Neutrophil (primary cell): Measurements from ENCODE around the gene SMARCC1.

Source experiments
- H3K27ac ChIP-seq: fragments of 200-600 bp; sonication (generic); 2 replicates; pipeline ENCODE4 v1.5.1; 2016; ENCODE audit warnings: mild to moderate bottlenecking, moderate library complexity
- H3K27me3 ChIP-seq: fragments of 200-600 bp; sonication (generic); 2 replicates; pipeline ENCODE4 v1.6.0; 2016; ENCODE audit warnings: mild to moderate bottlenecking
- H3K36me3 ChIP-seq: fragments of 200-600 bp; sonication (generic); 2 replicates; pipeline ENCODE4 v1.5.1; 2017
- H3K4me1 ChIP-seq, 2 experiments: fragments of 200-600 bp in 1 of 2; sonication (generic) in 1 of 2; 1 replicate in 1 of 2; 2 replicates in 1 of 2; pipeline versions ENCODE4 v1.5.1 to v1.6.1; 2013 to 2016; ENCODE audit warnings: low read depth in 1 of 2, low read length in 1 of 2, mild to moderate bottlenecking in 1 of 2, moderate library complexity in 1 of 2; ENCODE audit not compliant: control insufficient read depth in 1 of 2, insufficient read depth in 1 of 2
- H3K4me3 ChIP-seq, 2 experiments: fragments of 200-600 bp in 1 of 2; sonication (generic) in 1 of 2; 1 replicate in 1 of 2; 2 replicates in 1 of 2; pipeline ENCODE4 v1.5.1; 2013 to 2016; ENCODE audit warnings: low read depth in 1 of 2, low read length in 1 of 2, mild to moderate bottlenecking in 1 of 2, moderate library complexity in 1 of 2
- H3K9me3 ChIP-seq: fragments of 200-600 bp; sonication (generic); 2 replicates; pipeline ENCODE4 v1.5.1; 2016
- TF ChIP-seq, protein P1 (sequence below): fragments of 200-600 bp; sonication (generic); IDR thresholded peaks from 2 replicates; pipeline ENCODE4 v1.5.1; 2016; ENCODE audit warnings: antibody characterized with exemption

Gene SMARCC1

DNA sequence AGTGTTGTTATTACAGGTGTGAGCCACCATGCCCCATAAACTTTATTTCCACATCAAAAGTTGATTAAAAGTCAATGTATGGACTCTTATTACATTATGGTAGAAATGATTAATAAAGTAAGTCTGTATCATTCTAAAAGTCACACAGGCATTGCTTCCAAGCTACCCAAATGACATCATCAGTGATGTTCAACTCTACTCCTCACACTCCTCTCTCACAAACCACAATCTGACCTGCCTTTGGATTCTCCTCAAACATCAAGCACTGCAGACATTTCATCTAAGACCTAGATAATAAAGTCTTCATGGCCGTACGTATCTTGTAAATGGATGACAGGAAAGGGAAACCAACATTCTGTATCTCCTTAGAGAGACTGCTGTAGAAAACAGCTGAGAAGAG is 68.0 kb downstream of the SMARCC1 start:
- Histone ChIP-seq H3K36me3 (peaks cover 61% of the 10 kb centered on the region), H3K4me3 (no peak overlapping the region), H3K9me3 (no peaks in the 10 kb centered on the region), H3K27me3 (no peaks in the 10 kb centered on the region), H3K27ac (no peak overlapping the region), H3K4me1 (no peaks in the 10 kb centered on the region)
- TF ChIP-seq, protein P1, sequence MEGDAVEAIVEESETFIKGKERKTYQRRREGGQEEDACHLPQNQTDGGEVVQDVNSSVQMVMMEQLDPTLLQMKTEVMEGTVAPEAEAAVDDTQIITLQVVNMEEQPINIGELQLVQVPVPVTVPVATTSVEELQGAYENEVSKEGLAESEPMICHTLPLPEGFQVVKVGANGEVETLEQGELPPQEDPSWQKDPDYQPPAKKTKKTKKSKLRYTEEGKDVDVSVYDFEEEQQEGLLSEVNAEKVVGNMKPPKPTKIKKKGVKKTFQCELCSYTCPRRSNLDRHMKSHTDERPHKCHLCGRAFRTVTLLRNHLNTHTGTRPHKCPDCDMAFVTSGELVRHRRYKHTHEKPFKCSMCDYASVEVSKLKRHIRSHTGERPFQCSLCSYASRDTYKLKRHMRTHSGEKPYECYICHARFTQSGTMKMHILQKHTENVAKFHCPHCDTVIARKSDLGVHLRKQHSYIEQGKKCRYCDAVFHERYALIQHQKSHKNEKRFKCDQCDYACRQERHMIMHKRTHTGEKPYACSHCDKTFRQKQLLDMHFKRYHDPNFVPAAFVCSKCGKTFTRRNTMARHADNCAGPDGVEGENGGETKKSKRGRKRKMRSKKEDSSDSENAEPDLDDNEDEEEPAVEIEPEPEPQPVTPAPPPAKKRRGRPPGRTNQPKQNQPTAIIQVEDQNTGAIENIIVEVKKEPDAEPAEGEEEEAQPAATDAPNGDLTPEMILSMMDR: no peak

DNA sequence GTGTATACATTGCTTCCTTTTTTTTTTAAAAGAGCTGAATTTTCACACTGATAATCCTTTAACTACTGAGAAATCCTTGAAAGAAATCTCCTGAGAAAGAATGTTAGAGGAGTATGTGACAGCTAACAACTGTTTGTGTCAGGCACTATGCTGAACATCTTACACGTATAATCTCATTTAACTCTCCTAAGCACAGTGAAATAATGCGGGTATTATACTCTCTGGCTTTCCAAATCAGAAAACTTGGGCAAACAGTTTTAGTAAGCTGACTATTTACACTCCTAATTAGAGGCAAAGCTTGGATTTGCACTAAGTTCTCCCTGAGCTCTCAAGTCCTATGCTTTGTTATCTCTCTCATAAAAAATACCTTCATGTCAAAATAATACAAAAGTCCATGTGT is 69.3 kb downstream of the SMARCC1 start:
- Histone ChIP-seq H3K27ac (no peak overlapping the region), H3K9me3 (no peaks in the 10 kb centered on the region), H3K4me1 (no peaks in the 10 kb centered on the region), H3K36me3 (peaks cover 58% of the 10 kb centered on the region), H3K27me3 (no peaks in the 10 kb centered on the region), H3K4me3 (no peak overlapping the region)
- TF ChIP-seq, protein P1: no peak

DNA sequence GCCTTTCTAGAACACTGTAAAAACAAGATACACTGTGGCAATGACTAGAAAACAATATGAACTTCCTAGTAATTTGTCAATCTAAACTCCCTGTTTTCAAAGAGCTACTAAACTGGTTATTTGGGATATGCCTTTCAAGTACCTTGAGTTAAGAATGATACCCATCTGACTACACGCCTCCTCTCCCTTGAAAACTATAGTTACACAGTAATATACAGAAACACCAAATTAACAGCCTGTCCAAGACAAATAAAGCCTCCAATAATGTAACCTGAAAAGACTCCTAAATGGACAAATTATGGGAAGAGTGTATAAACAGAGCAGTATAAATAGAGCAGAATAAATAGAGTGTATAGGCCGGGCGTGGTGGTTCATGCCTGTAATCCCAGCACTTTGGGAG is 70.1 kb downstream of the SMARCC1 start:
- no peak overlapping the region for H3K27ac ChIP-seq
- TF ChIP-seq, protein P1: no peak
- peaks cover 56% of the 10 kb centered on the region for H3K36me3 ChIP-seq
- H3K9me3 ChIP-seq: no peaks in the 10 kb centered on the region
- no peak overlapping the region for H3K4me3 ChIP-seq
- H3K4me1 ChIP-seq: no peaks in the 10 kb centered on the region
- H3K27me3 ChIP-seq: no peaks in the 10 kb centered on the region

DNA sequence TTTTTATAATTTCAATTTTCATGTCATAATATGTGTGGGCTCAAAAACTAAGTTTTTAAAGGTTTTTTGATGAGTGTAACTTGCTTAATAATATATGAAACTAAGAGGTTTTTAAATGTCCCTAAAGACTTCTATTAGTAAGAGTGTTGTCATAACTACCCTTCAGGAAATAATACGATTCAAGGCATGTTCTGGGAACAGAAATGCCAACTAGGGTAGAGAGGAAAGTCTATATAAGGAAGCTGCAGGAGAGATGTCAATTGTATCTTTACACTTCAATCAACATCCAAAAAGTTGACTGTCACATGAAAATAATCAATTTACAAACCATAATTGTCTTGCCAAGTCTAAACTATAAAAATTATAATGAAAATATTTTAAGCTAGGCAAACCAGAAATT is 76.3 kb downstream of the SMARCC1 start:
- H3K4me1 ChIP-seq: no peaks in the 10 kb centered on the region
- TF ChIP-seq, protein P1: no peak
- no peaks in the 10 kb centered on the region for H3K9me3 ChIP-seq
- no peak overlapping the region for H3K27ac ChIP-seq
- H3K27me3 ChIP-seq: no peaks in the 10 kb centered on the region
- H3K4me3 ChIP-seq: no peak overlapping the region
- H3K36me3 ChIP-seq: peaks cover 78% of the 10 kb centered on the region

DNA sequence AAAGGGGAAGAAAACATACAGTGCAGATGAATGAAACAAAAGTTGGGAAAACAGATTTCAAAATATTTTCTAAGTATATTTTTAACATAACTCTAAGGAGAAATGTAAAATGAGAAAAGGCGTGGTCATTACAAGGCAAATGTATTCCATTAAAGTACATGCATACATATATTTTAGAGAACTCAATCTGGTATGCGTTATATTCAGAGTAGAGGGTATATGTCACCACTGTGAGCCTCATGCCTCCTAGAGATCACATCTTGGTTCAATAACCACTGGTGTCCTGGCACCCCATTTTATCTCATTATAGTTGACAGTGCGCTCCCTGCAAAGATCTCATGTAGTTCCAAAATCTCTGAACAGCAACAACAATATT is 77.5 kb downstream of the SMARCC1 start:
- TF ChIP-seq, protein P1: no peak
- Histone ChIP-seq H3K9me3 (no peaks in the 10 kb centered on the region), H3K4me1 (no peaks in the 10 kb centered on the region), H3K27ac (no peak overlapping the region), H3K27me3 (no peaks in the 10 kb centered on the region), H3K4me3 (no peak overlapping the region), H3K36me3 (peaks cover 67% of the 10 kb centered on the region)

DNA sequence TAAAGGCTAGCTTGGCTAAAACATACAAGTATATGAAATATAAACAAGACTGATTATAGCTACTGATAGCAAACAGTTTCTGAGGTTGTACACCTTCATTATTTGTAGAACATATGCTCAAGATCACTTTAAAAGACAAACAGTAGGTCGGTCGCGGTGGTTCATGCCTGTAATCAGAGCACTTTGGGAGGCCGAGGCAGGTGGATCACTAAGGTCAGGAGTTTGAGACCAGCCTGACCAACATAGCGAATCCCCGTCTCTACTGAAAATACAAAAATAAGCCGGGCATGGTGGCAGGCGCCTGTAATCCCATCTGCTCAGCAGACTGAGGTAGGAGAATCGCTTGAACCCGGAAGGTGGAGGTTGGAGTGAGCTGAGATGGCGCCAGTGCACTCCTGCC is 80.3 kb downstream of the SMARCC1 start:
- TF ChIP-seq, protein P1: no peak

More for the DNA sequence above, 80.3 kb downstream of the SMARCC1 start:
- Histone ChIP-seq H3K9me3 (no peaks in the 10 kb centered on the region), H3K36me3 (peaks cover 55% of the 10 kb centered on the region), H3K27me3 (no peaks in the 10 kb centered on the region), H3K4me1 (no peaks in the 10 kb centered on the region), H3K27ac (no peak overlapping the region), H3K4me3 (no peak overlapping the region)
